Measurements from ENCODE around the gene SEMA5A.

Gene SEMA5A

GRCh38 chr5:9376363-9377117 lies 169.3 kb downstream of the SEMA5A start:
- no peak overlapping the region for H3K9ac ChIP-seq (ENCODE audit: insufficient read length, low read depth)
- no peak for DNase-seq (ENCODE audit: low read depth, low spot score)
- H3K36me3 ChIP-seq (ENCODE audit: insufficient read depth, insufficient read length, low read length): no peaks in the 10 kb centered on the region
- H3K4me3 ChIP-seq (ENCODE audit: insufficient read length, low read depth): no peak overlapping the region
- no peaks in the 10 kb centered on the region for H3K4me1 ChIP-seq (ENCODE audit: insufficient read depth, insufficient read length)
- H3K9me3 ChIP-seq (ENCODE audit: insufficient read depth, low read length): no peaks in the 10 kb centered on the region
- H3K27me3 ChIP-seq (ENCODE audit: insufficient read depth, insufficient read length): no peaks in the 10 kb centered on the region
- no peak for TF ChIP-seq SUZ12 (IDR thresholded peaks at IDR 0.05; ENCODE audit: extremely low read depth, insufficient read depth, insufficient read length)
- TF ChIP-seq ZNF274 (IDR thresholded peaks at IDR 0.05; ENCODE audit: low read depth, low read length): no peak
- TF ChIP-seq YY1 (IDR thresholded peaks at IDR 0.05; ENCODE audit: insufficient read depth, insufficient read length): no peak

DNA sequence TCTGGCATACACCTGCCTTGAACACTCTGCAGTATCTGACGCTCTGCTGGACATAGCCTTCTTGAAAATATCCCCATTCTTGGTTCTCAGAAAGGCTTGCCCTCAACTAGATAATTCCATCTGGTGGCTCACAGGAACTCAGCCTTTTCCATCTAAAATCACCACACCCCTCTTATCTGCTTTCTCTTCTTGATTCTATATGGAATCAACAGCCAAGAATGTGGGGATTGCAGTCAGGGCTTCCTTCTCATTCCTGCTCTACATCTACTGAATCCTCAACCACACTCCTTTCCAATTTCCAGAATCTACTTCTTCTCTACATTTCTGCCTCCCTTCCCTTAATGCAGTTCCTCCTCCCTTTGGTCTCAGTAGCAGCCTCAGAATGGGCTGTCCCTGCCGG lies 170.1 kb downstream of the SEMA5A start:
- Histone ChIP-seq H3K9ac (ENCODE audit: insufficient read length, low read depth) (no peak overlapping the region), H3K4me3 (ENCODE audit: insufficient read length, low read depth) (no peak overlapping the region), H3K9me3 (ENCODE audit: insufficient read depth, low read length) (no peaks in the 10 kb centered on the region), H3K36me3 (ENCODE audit: insufficient read depth, insufficient read length, low read length) (no peaks in the 10 kb centered on the region), H3K4me1 (ENCODE audit: insufficient read depth, insufficient read length) (no peaks in the 10 kb centered on the region), H3K27me3 (ENCODE audit: insufficient read depth, insufficient read length) (no peaks in the 10 kb centered on the region)
- no peak for DNase-seq (ENCODE audit: low read depth, low spot score)
- TF ChIP-seq SUZ12 (IDR thresholded peaks at IDR 0.05; ENCODE audit: extremely low read depth, insufficient read depth, insufficient read length): no peak
- TF ChIP-seq YY1 (IDR thresholded peaks at IDR 0.05; ENCODE audit: insufficient read depth, insufficient read length): no peak
- no peak for TF ChIP-seq ZNF274 (IDR thresholded peaks at IDR 0.05; ENCODE audit: low read depth, low read length)

DNA sequence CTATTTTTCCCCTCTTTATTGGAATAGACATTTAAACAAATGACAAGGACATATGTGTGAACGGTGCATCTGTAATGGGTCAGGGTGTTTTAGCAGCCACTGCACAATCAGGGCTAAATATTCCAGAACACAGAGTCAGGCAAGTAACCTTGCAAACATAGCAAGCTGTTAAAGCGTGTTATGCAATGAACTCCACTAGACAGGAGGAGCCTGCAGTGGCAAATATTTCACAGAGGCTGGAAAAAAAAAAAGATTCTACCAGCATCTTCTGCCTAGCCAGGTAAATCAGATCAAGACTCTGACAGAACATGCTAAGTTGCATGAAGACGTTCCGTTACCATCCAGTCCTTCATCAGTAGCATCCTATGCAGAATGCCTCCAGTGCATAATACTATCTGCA lies 171.8 kb downstream of the SEMA5A start:
- Histone ChIP-seq H3K4me1 (ENCODE audit: insufficient read depth, insufficient read length) (no peaks in the 10 kb centered on the region), H3K9ac (ENCODE audit: insufficient read length, low read depth) (no peak overlapping the region), H3K4me3 (ENCODE audit: insufficient read length, low read depth) (no peak overlapping the region), H3K36me3 (ENCODE audit: insufficient read depth, insufficient read length, low read length) (no peaks in the 10 kb centered on the region), H3K9me3 (ENCODE audit: insufficient read depth, low read length) (no peaks in the 10 kb centered on the region), H3K27me3 (ENCODE audit: insufficient read depth, insufficient read length) (no peaks in the 10 kb centered on the region)
- no peak for TF ChIP-seq ZNF274 (IDR thresholded peaks at IDR 0.05; ENCODE audit: low read depth, low read length)
- no peak for TF ChIP-seq YY1 (IDR thresholded peaks at IDR 0.05; ENCODE audit: insufficient read depth, insufficient read length)
- no peak for TF ChIP-seq SUZ12 (IDR thresholded peaks at IDR 0.05; ENCODE audit: extremely low read depth, insufficient read depth, insufficient read length)
- no peak for DNase-seq (ENCODE audit: low read depth, low spot score)

DNA sequence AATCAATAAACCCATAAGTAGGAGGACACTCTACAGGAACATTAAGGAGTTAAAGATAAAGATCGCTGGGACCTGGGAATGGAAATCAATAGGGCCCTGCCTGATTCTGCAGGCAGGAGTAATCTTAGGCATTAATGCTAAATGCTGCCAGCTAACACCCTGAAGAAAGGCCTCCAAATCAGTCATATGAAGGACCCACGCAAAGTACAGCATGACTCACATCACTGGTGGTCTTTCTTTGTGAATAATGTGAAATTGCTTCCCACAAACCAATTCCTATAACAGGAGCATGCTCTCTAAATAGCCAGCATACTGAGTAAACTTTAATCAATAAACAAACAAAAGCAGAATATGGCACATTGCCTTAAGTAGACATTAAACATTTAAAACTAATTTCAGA lies 172.3 kb downstream of the SEMA5A start:
- TF ChIP-seq SUZ12 (IDR thresholded peaks at IDR 0.05; ENCODE audit: extremely low read depth, insufficient read depth, insufficient read length) (no peak), ZNF274 (IDR thresholded peaks at IDR 0.05; ENCODE audit: low read depth, low read length) (no peak), YY1 (IDR thresholded peaks at IDR 0.05; ENCODE audit: insufficient read depth, insufficient read length) (no peak)
- DNase-seq (ENCODE audit: low read depth, low spot score): no peak
- no peaks in the 10 kb centered on the region for H3K4me1 ChIP-seq (ENCODE audit: insufficient read depth, insufficient read length)

GRCh38 chr5:9370256-9370655 lies 175.6 kb downstream of the SEMA5A start:
- Histone ChIP-seq H3K36me3 (ENCODE audit: insufficient read depth, insufficient read length, low read length) (no peaks in the 10 kb centered on the region), H3K4me1 (ENCODE audit: insufficient read depth, insufficient read length) (no peaks in the 10 kb centered on the region), H3K9ac (ENCODE audit: insufficient read length, low read depth) (no peak overlapping the region), H3K27me3 (ENCODE audit: insufficient read depth, insufficient read length) (no peaks in the 10 kb centered on the region), H3K9me3 (ENCODE audit: insufficient read depth, low read length) (no peaks in the 10 kb centered on the region), H3K4me3 (ENCODE audit: insufficient read length, low read depth) (no peak overlapping the region)
- DNase-seq (ENCODE audit: low read depth, low spot score): no peak
- TF ChIP-seq SUZ12 (IDR thresholded peaks at IDR 0.05; ENCODE audit: extremely low read depth, insufficient read depth, insufficient read length): no peak
- TF ChIP-seq ZNF274 (IDR thresholded peaks at IDR 0.05; ENCODE audit: low read depth, low read length): no peak
- TF ChIP-seq YY1 (IDR thresholded peaks at IDR 0.05; ENCODE audit: insufficient read depth, insufficient read length): no peak

More for the DNA sequence above, 172.3 kb downstream of the SEMA5A start:
- Histone ChIP-seq H3K4me3 (ENCODE audit: insufficient read length, low read depth) (no peak overlapping the region), H3K9me3 (ENCODE audit: insufficient read depth, low read length) (no peaks in the 10 kb centered on the region), H3K36me3 (ENCODE audit: insufficient read depth, insufficient read length, low read length) (no peaks in the 10 kb centered on the region), H3K9ac (ENCODE audit: insufficient read length, low read depth) (no peak overlapping the region), H3K27me3 (ENCODE audit: insufficient read depth, insufficient read length) (no peaks in the 10 kb centered on the region)

DNA sequence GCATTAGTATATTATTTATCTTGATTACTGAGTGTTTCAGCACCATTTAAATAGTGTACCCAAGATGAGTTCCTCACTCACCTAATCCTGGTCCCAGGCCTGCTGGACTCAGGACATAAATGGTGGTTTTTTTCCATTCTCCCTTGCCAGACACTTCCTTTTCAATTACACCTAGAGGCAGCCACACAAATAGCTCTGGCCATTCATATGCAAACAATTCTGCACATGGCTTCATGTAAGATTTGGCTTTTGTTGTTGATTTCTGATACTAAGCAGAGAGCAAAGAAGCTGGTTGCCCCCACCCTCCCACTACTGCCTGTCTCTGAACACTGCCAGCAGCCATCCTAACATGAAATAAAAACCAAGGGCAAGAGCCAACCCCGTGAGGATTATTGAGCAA lies 180.4 kb downstream of the SEMA5A start:
- H3K4me1 ChIP-seq (ENCODE audit: insufficient read depth, insufficient read length): no peaks in the 10 kb centered on the region
- no peak overlapping the region for H3K4me3 ChIP-seq (ENCODE audit: insufficient read length, low read depth)
- H3K9me3 ChIP-seq (ENCODE audit: insufficient read depth, low read length): no peaks in the 10 kb centered on the region
- H3K36me3 ChIP-seq (ENCODE audit: insufficient read depth, insufficient read length, low read length): no peaks in the 10 kb centered on the region
- TF ChIP-seq ZNF274 (IDR thresholded peaks at IDR 0.05; ENCODE audit: low read depth, low read length) (no peak), YY1 (IDR thresholded peaks at IDR 0.05; ENCODE audit: insufficient read depth, insufficient read length) (no peak), SUZ12 (IDR thresholded peaks at IDR 0.05; ENCODE audit: extremely low read depth, insufficient read depth, insufficient read length) (no peak)
- no peak for DNase-seq (ENCODE audit: low read depth, low spot score)
- H3K27me3 ChIP-seq (ENCODE audit: insufficient read depth, insufficient read length): no peaks in the 10 kb centered on the region
- no peak overlapping the region for H3K9ac ChIP-seq (ENCODE audit: insufficient read length, low read depth)

DNA sequence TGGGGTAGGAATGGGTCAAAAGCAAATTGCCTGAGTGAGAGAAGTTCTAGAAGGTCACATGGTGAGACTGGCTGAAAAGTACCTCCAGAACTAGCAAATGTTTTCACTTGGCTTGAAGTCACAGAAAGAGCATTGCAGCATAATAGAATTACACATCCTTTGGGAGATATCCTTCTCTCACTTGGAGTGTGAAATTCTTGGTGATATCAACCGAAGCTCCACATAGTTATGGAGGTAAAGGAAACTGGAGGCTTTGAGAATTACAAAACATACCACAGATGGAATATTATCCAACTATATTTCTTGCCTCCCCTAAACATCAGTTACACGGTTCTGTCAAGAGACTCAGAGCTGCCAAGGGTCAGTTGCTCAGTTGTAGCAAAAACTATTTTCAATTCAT lies 182.4 kb downstream of the SEMA5A start:
- TF ChIP-seq YY1 (IDR thresholded peaks at IDR 0.05; ENCODE audit: insufficient read depth, insufficient read length) (no peak), SUZ12 (IDR thresholded peaks at IDR 0.05; ENCODE audit: extremely low read depth, insufficient read depth, insufficient read length) (no peak), ZNF274 (IDR thresholded peaks at IDR 0.05; ENCODE audit: low read depth, low read length) (no peak)
- Histone ChIP-seq H3K9me3 (ENCODE audit: insufficient read depth, low read length) (no peaks in the 10 kb centered on the region), H3K9ac (ENCODE audit: insufficient read length, low read depth) (no peak overlapping the region), H3K4me1 (ENCODE audit: insufficient read depth, insufficient read length) (no peaks in the 10 kb centered on the region), H3K4me3 (ENCODE audit: insufficient read length, low read depth) (no peak overlapping the region), H3K36me3 (ENCODE audit: insufficient read depth, insufficient read length, low read length) (no peaks in the 10 kb centered on the region), H3K27me3 (ENCODE audit: insufficient read depth, insufficient read length) (no peaks in the 10 kb centered on the region)
- DNase-seq (ENCODE audit: low read depth, low spot score): no peak

Measured in NT2/D1 (cell line).